GM12878 (cell line): ENCODE results near the gene C11orf98. TPM values are rescaled to one million over a fixed set of nuclear protein-coding genes. Genes with fewer than 3 reads are reported as not detected.
A peak's percentile ranks its signal among the peaks of the same experiment; 100 is the strongest.
"Not testable (repeated sequence)": the region's sequence is repeated elsewhere in the genome, so short reads cannot be mapped to it uniquely, and the experiment has no call there.

Source experiments
- ATAC-seq: fragments of 200-7000 bp; cut with Tn5 transposase; 3 replicates; pipeline ENCODE4 v1.9.1; 2020; ENCODE audit warnings: mild to moderate bottlenecking, moderate library complexity
- BruUV-seq: library from RNA; stranded (reverse); fragments of 400-500 nt; replicated peaks from 2 replicates; lab custom pipeline; 2021; lab: Mats Ljungman, UMichigan
- CTCF ChIA-PET: fragments of 300-600 bp; sonication (Branson Sonifier 250); formaldehyde crosslinking; extraction: SDS; loops from one replicate; lab custom pipeline; 2021; ENCODE audit warnings: inconsistent platforms; lab: Yijun Ruan, JAX
- POLR2A ChIA-PET: fragments of 350-600 bp; formaldehyde crosslinking; extraction: SDS; loops from one replicate; lab custom pipeline; 2021; ENCODE audit warnings: inconsistent platforms; lab: Charles Lee
- RAD21 ChIA-PET: fragments of 300-600 bp; sonication (Branson Sonifier 250); formaldehyde crosslinking; loops from one replicate; lab custom pipeline; 2023; ENCODE audit warnings: antibody characterized with exemption; ENCODE audit not compliant: unreplicated experiment; lab: Charles Lee
- SMC1A ChIA-PET: fragments of 300-600 bp; sonication (Branson Sonifier 250); formaldehyde crosslinking; loops from one replicate; lab custom pipeline; 2023; ENCODE audit not compliant: unreplicated experiment, uncharacterized antibody; lab: Charles Lee
- DNase-seq: peaks from one replicate; pipeline ENCODE4 v3.0.0-alpha.2; 2011; ENCODE audit warnings: low read depth, low spot score
- FAIRE-seq: peaks from 3 replicates; lab custom pipeline; 2011; peaks lifted over from hg19 to GRCh38; lab: Jason Lieb, UNC
- H2AFZ ChIP-seq: 2 replicates; pipeline ENCODE4 v1.6.0; 2011; ENCODE audit warnings: low read depth, low read length, control low read depth; ENCODE audit not compliant: control insufficient read depth
- H3K27ac ChIP-seq: 2 replicates; pipeline ENCODE4 v1.5.1; 2011; ENCODE audit warnings: control low read depth; ENCODE audit not compliant: control insufficient read depth, insufficient read depth
- H3K27me3 ChIP-seq, 2 experiments: replicated peaks in 1 of 2; 2 replicates each; pipeline versions ENCODE4 v1.6.0 to v1.6.1; 2011; ENCODE audit warnings: low read length in 1 of 2; ENCODE audit not compliant: control insufficient read depth in 2 of 2, insufficient read depth in 2 of 2
- H3K36me3 ChIP-seq, 2 experiments: 2 replicates each; pipeline ENCODE4 v1.5.1; 2011; ENCODE audit warnings: low read length in 1 of 2; ENCODE audit not compliant: control insufficient read depth in 2 of 2, insufficient read depth in 2 of 2
- H3K4me1 ChIP-seq: 2 replicates; pipeline ENCODE4 v1.6.1; 2011; ENCODE audit warnings: mild to moderate bottlenecking, low read length, moderate library complexity, mixed read lengths; ENCODE audit not compliant: control insufficient read depth, insufficient read depth
- H3K4me2 ChIP-seq: 2 replicates; pipeline ENCODE4 v1.6.0; 2011; ENCODE audit warnings: control low read depth; ENCODE audit not compliant: control insufficient read depth, insufficient read depth
- H3K4me3 ChIP-seq: fragments of 200-600 bp; sonication (generic); 2 replicates; pipeline ENCODE4 v1.5.1; 2016
- H3K79me2 ChIP-seq: 2 replicates; pipeline ENCODE4 v1.6.0; 2011; ENCODE audit warnings: low read length; ENCODE audit not compliant: control insufficient read depth, insufficient read depth
- H3K9ac ChIP-seq: 2 replicates; pipeline ENCODE4 v1.8.0; 2011; ENCODE audit warnings: low read length, control low read depth, mixed read lengths; ENCODE audit not compliant: control insufficient read depth, insufficient read depth
- H3K9me3 ChIP-seq: replicated peaks from 3 replicates; pipeline ENCODE4 v1.5.1; 2011; ENCODE audit warnings: mild to moderate bottlenecking, low read length; ENCODE audit not compliant: control insufficient read depth, insufficient read depth
- H4K20me1 ChIP-seq: 2 replicates; pipeline ENCODE4 v1.6.0; 2011; ENCODE audit not compliant: control insufficient read depth, insufficient read depth
- CBX3 ChIP-seq: fragments of 200-600 bp; sonication (generic); IDR thresholded peaks from 2 replicates; pipeline ENCODE4 v1.6.1; 2016; ENCODE audit warnings: low read depth, borderline replicate concordance
- HDGF ChIP-seq: fragments of 450-650 bp; IDR thresholded peaks from 2 replicates; pipeline ENCODE4 v1.6.1; 2016; ENCODE audit warnings: antibody characterized with exemption
- JUND ChIP-seq: IDR thresholded peaks from 2 replicates; pipeline ENCODE4 v1.6.1; 2012; ENCODE audit warnings: low read depth, mild to moderate bottlenecking, low read length, improper control_type of control experiment, moderate library complexity
- NR2F1 ChIP-seq: fragments of 450-650 bp; conservative IDR thresholded peaks from 2 replicates; pipeline ENCODE4 v1.6.1; 2017; ENCODE audit warnings: mild to moderate bottlenecking
- WGBS: methylation state at CpG from one replicate; pipeline ENCODE4 v1.1.6; 2016; ENCODE audit warnings: low lambda C conversion rate; ENCODE audit not compliant: insufficient replicate concordance, insufficient coverage; ENCODE audit errors: missing lambda C conversion rate; 5-methylcytosine and 5-hydroxymethylcytosine counted together
- in situ Hi-C: fragments of 300-500 bp; cut with MboI; formaldehyde crosslinking; loops from 9 replicates; pipeline ENCODE4 v1.14.3; 2018; ENCODE audit warnings: mixed read lengths
- intact Hi-C: fragments of 100-400 bp; cut with micrococcal nuclease; formaldehyde crosslinking; loops from one replicate; pipeline ENCODE4 v1.14.2; 2022; ENCODE audit not compliant: unreplicated experiment
- polyA plus RNA-seq, 11 experiments: library from polyadenylated mRNA; depleted of rRNA in 4 of 11; unstranded in 6 of 11; stranded (reverse) in 5 of 11; fragments of >200 nt; fragmentation: Nextera tagmentation in 4 of 11; fragmentation: Illumina TruSeq in 1 of 11; extraction: Ambion mirVana in 4 of 11; extraction: Trizol in 1 of 11; gene quantifications; 1 replicate in 1 of 11; 2 replicates in 10 of 11; pipeline versions ENCODE4 v1.2.1 to v1.2.3, GENCODE V29; 2011 to 2016; ENCODE audit warnings: inconsistent platforms in 2 of 11, missing spikeins in 2 of 11, low read depth in 1 of 11
- total RNA-seq, 4 experiments: library from RNA; depleted of rRNA in 3 of 4; stranded (reverse); fragments of >200 nt in 3 of 4; fragmentation: Illumina TruSeq in 1 of 4; extraction: Trizol in 1 of 4; gene quantifications; 2 replicates each; pipeline versions ENCODE4 v1.2.1 to v1.2.3, GENCODE V29; 2013 to 2021

Gene C11orf98
- total and polyA plus RNA-seq, 10 of the 15 experiments (the other 5 are each of a cell fraction or from before 2014, with no cell fraction given): 62.5 to 270 (median 162) TPM

DNA sequence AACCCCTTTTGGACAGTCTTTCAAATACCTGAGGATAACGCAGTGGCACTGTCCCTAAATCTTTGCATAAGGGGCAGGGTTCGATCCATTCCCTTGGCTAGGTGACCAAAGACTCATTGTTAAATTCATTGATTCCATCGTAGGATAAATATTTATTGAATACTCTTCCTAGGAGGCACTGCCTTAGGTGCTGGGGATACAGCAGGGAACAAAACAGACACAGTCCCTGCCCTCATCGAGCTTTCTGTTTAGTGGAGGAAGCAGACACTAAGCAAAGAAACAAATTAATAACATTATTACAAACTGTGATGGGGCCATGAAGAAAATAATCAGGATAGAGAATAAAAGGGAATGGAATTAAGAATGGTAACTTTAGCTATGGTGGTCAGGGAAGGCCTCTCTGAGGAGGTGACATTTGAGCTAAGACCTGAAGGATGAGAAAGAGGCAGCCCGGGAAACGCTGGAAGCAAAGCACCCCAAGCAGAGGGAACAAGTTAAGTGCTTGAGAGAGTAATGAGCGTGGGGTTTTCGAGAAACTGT, 43.9 kb downstream of the C11orf98 start:
- FAIRE-seq: peak; percentile 13
- ChIA-PET POLR2A (interaction anchor here (0.6 to 5.0 kb wide), 26 partner anchors 8 to 240 kb away, joined by 3 to 50 read pairs (median 5); partner anchors contain the start of genes C11orf98, CSKMT, EEF1G and EML3), RAD21 (interaction anchor here (0.8 to 3.3 kb wide), 10 partner anchors 10 to 237 kb away, joined by 3 to 25 read pairs (median 5); partner anchors contain the start of genes C11orf98, CSKMT, EEF1G and HNRNPUL2), SMC1A (interaction anchor here (0.6 to 2.6 kb wide), 15 partner anchors 9 to 241 kb away, joined by 3 to 11 read pairs (median 4); partner anchors contain the start of genes C11orf98, CSKMT, MTA2 and TUT1), CTCF (interaction anchor here (0.7 to 2.8 kb wide), 13 partner anchors 10 to 228 kb away, joined by 3 to 12 read pairs (median 4); partner anchors contain the start of genes C11orf98, CSKMT, HNRNPUL2 and TUT1)
- ATAC-seq: no peak
- no peaks in the 10 kb centered on the region for H4K20me1 ChIP-seq
- peak overlapping the region; percentile 81 for H3K27ac ChIP-seq
- H3K27me3 ChIP-seq: no peaks in the 10 kb centered on the region
- H3K9me3 ChIP-seq: no peaks in the 10 kb centered on the region
- H2AFZ ChIP-seq: peak overlapping the region; percentile 67
- H3K9ac ChIP-seq: peak overlapping the region; percentile 96
- H3K36me3 ChIP-seq: peaks cover 3 to 8% of the 10 kb centered on the region in 2 experiments; a peak in 3 of 4 replicates
- in situ Hi-C loops: no loop called here
- peaks cover 11% of the 10 kb centered on the region for H3K79me2 ChIP-seq
- intact Hi-C loops: no loop called here
- TF ChIP-seq CBX3 (no peak), NR2F1 (no peak), HDGF (peak; percentile 15; the same call in 1 of the 2 replicates), JUND (no peak)
- H3K4me1 ChIP-seq: 0 out of 2 replicates have a peak, but pooled peaks cover 4% of the 10 kb centered on the region
- DNase-seq: no peak
- BruUV-seq: TSS peak; percentile 68
- H3K4me3 ChIP-seq: peak overlapping the region; percentile 84
- H3K4me2 ChIP-seq: peak overlapping the region; percentile 98
- 6% methylated on average over 8 of the region's 8 CpGs for WGBS

DNA sequence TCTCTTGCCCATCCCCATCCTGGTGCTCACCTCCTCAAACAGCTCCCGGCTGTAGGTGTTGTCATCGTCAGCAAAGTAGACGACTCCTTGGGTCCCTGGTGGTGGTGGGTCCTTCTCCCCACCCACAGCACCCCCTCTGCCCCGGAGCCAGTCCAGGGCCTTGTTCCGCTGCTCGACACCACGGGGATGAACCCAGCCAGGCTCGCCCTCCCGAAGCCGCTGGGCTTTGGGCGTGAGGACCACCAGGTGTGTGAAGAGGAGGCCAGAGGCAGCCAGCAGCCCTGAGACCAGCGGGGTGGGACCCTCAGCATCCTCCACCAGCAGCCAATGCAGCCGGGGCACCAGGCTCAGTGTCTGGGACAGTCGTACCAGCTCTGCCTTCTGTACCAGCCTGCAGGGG, 48.1 kb downstream of the C11orf98 start:
- POLR2A ChIA-PET: interaction anchor here (0.5 to 1.1 kb wide), 3 partner anchors 18 to 25 kb away, joined by 3 to 5 read pairs (median 3); partner anchors contain the start of gene TUT1
- RAD21 ChIA-PET: not testable (repeated sequence)
- 96% methylated on average over 9 of the region's 14 CpGs for WGBS

More for the DNA sequence above, 48.1 kb downstream of the C11orf98 start:
- H3K36me3 ChIP-seq, H3K27ac ChIP-seq, H4K20me1 ChIP-seq, H2AFZ ChIP-seq, in situ Hi-C loops, intact Hi-C loops, H3K9me3 ChIP-seq, H3K9ac ChIP-seq, CTCF ChIA-PET, SMC1A ChIA-PET, DNase-seq, H3K4me1 ChIP-seq, H3K27me3 ChIP-seq, ATAC-seq, FAIRE-seq, H3K4me2 ChIP-seq, H3K4me3 ChIP-seq, BruUV-seq: not testable (repeated sequence)
- peaks cover 11% of the 10 kb centered on the region for H3K79me2 ChIP-seq
